ENCODE data around the gene BCL2.

GRCh38 chr18:63140997-63141777, 178.4 kb downstream of the BCL2 start:
- TF ChIP-seq RAD21 (IDR thresholded peaks at IDR 0.05; ENCODE audit: low read depth) (no peak), MAX (IDR thresholded peaks at IDR 0.05) (no peak)
- TF ChIP-seq, protein P1, sequence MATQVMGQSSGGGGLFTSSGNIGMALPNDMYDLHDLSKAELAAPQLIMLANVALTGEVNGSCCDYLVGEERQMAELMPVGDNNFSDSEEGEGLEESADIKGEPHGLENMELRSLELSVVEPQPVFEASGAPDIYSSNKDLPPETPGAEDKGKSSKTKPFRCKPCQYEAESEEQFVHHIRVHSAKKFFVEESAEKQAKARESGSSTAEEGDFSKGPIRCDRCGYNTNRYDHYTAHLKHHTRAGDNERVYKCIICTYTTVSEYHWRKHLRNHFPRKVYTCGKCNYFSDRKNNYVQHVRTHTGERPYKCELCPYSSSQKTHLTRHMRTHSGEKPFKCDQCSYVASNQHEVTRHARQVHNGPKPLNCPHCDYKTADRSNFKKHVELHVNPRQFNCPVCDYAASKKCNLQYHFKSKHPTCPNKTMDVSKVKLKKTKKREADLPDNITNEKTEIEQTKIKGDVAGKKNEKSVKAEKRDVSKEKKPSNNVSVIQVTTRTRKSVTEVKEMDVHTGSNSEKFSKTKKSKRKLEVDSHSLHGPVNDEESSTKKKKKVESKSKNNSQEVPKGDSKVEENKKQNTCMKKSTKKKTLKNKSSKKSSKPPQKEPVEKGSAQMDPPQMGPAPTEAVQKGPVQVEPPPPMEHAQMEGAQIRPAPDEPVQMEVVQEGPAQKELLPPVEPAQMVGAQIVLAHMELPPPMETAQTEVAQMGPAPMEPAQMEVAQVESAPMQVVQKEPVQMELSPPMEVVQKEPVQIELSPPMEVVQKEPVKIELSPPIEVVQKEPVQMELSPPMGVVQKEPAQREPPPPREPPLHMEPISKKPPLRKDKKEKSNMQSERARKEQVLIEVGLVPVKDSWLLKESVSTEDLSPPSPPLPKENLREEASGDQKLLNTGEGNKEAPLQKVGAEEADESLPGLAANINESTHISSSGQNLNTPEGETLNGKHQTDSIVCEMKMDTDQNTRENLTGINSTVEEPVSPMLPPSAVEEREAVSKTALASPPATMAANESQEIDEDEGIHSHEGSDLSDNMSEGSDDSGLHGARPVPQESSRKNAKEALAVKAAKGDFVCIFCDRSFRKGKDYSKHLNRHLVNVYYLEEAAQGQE (IDR thresholded peaks at IDR 0.05; ENCODE audit: low read depth): no peak

Measured in Ishikawa (cell line).